Medulla oblongata (tissue), 1 donor: ENCODE results near the gene NFASC.

Experiments used
- DNase-seq: peaks from one replicate; pipeline ENCODE4 v3.0.0-alpha.2; 2015; ENCODE audit errors: extremely low spot score

Gene NFASC

GRCh38 chr1:204928671-204929486 is 58.2 kb downstream of the NFASC start:
- no peak for DNase-seq

- DNase-seq, result no peak
Measured at GRCh38 chr1:204929487-204930154, 59.0 kb downstream of the NFASC start.

- DNase-seq, result no peak
Measured at GRCh38 chr1:204930155-204930523, 59.5 kb downstream of the NFASC start.

- DNase-seq, result no peak
Measured at GRCh38 chr1:204931313-204931712, 60.7 kb downstream of the NFASC start.

- DNase-seq, result no peak
Measured at GRCh38 chr1:204931768-204932572, 61.3 kb downstream of the NFASC start.

DNA sequence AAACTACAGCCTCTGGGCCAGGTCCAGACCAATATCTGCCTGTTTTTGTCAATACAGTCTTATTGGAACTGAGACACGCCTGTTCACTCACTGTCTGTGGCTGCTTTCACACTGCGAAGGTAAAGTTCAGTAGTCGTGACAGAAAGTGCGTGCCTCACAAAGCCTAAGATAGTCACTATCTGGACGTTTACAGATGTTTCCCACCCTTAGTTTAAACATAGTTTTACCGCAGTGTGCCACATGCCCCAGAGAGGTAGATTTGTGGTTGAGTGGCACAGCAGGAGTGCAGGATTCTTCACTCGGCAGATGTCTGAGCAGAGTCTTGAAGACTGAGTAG is 61.9 kb downstream of the NFASC start:
- no peak for DNase-seq

DNA sequence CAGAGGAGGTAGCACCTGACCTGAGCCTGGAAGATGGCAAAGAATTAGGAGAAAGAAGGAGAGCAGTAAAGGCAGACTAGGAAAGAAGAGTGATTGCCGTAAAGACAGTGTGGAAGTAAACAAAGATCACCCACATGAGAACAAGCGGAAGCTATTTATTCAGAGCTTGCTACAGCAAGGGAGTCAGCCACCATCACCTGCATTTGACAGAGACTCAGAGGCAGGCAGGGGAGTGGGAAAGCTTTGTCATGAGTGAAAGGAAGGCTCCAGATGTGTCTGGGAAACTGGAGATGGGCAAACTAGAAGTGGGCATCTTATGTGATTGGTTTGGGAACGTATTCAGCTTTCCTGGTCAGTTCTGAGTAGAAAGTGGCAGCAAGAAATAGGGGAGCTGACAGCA is 64.5 kb downstream of the NFASC start:
- DNase-seq, result no peak

DNA sequence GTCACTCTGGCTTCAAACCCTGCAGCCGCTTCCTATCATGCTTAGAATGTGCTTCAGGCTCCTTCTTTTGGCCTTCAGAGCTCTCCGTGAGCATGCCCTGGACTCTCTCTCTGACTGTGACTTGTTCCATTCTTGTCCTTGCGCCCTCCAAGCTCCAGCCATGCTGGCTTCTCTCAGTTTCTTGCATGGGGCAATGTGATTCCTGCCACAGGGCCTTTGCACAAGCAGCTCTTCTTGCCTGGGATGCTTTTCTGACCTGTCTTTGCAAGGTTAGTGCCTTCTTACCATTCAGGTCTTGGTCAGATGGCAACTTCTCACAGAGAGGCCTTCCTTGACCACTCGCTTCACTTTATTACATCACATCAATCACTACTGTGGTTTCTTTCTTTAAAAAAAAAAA is 66.1 kb downstream of the NFASC start:
- no peak for DNase-seq

- DNase-seq, result no peak
Measured at GRCh38 chr1:204937901-204938300, 67.2 kb downstream of the NFASC start.

DNA sequence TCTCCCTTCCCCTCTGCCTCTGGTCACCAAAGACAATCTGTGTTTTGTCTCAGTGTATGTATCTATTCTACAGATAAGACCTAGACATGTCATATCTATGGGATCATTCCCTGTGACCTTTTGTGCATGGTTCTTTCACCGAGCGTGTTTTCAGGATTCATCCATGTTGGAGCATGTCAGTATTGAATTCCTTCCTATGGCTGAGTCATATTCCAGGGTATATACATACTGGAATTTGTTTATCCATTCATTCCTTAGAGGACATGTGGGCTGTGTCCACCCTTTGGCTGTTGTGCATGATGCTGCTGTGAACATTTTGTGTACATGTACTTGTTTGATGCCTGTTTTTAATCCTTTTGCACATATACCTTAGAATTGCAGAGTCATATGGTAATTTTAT is 69.9 kb downstream of the NFASC start:
- no peak for DNase-seq

GRCh38 chr1:204941421-204942338 is 71.0 kb downstream of the NFASC start:
- DNase-seq, result peak; percentile 85

- no peak for DNase-seq
Measured at GRCh38 chr1:204943495-204943894, 72.8 kb downstream of the NFASC start.

DNA sequence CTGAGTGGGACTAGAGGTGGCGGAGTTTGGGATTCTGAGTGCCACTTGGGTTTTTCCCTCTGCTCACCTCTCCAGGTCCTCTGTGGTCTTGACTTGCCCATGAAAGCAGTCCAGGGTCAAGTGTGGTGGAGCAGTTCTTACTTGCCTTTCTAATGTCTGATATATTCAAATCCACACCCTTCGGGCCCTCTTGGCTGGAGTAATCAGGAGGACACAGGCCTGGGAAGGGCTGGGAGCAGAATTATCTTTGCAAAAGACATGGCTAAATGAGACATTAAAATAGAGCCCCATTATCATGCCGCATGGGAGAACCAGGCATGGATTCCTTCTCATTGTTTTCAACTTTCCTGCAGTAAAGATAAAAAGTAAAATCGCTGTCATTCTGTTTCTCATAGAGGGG is 74.0 kb downstream of the NFASC start:
- DNase-seq, result no peak

DNA sequence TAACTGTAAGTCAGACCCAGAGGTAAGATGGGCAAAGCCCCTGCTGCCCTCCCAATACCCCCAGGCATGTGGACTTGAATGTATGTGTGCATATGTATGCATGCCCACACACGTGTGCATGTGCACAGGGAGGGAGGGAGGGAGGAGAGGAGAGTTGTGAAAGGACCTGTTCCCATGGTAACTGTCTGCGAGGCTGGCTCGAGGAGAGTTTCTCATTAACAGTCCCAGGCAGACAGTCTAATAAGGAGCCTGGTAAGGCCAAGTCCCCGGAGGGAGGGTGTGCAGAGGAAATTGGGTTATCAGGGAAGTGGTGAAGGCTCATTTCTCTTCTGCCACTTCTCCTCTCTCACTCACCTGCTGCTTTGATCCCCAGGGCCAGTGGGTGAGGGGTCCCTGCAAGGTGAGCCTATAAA is 74.9 kb downstream of the NFASC start:
- DNase-seq, result no peak

DNA sequence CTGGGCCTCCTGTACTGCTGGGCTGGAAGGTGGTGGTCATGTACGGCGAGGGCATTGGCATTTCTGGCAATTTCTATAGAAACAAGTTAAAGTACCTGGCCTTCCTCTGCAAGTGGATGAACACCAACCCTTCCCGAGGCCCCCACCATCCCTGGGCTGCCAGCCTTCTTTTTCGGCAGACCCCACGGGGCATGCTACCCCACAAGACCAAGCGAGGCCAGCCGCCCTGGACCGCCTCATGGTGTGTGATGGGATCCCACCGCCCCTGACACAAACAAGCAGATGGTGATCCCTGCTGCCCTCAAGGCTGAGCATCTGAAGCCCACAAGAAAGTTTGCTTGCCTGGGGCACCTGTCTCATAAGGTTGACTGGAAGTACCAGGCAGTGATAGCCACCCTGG is 76.0 kb downstream of the NFASC start:
- no peak for DNase-seq

DNA sequence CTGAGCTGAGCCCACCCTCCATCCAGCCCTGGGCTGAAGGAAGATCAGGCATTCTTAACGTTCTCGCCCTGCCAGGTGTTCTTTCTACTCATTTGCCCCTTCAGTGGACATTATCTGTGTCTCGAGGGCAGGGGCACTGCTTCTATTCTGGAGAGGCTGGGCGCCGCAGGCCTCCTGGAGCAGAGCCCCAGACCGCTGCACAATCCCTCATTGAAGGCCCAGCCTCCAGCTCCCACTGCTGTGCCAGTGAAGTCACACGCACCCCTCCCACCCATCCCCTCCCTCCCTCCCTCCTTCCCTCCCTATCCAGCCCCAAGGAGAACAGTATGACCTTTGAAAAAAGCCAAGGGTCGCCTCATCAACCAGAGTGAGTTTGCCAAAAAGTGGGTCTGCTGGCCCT is 76.7 kb downstream of the NFASC start:
- DNase-seq, result peak; percentile 60

DNA sequence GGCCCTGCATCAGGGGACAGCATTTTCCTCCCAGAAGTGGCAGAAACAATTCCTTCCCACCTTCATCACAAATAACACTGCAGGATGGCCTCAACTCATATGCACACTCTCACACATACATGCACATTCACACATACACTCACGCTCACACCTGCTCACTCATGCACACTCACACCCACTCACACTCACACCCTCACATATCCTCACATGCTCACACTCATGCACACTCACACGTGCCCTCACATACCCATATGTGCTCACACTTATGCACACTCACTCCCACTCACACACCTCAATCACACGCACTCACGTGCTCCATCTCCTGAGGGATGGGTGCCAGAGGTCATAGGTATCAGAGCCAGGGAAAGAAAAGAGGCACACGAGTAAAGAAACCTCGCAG is 77.1 kb downstream of the NFASC start:
- no peak for DNase-seq

GRCh38 chr1:204950353-204951001 is 79.8 kb downstream of the NFASC start:
- no peak for DNase-seq

GRCh38 chr1:204958317-204959307 is 88.0 kb downstream of the NFASC start:
- DNase-seq, result no peak

- DNase-seq, result peak; percentile 42
Measured at GRCh38 chr1:204959374-204959773, 88.7 kb downstream of the NFASC start.
